ENCODE results near the gene NAT9.

Gene NAT9

GRCh38 chr17:74760404-74761105 is 15.6 kb downstream of the NAT9 start:
- TF ChIP-seq ZFP3 (CRISPR knock-in tag; IDR thresholded peaks at IDR 0.05), result peak; percentile 46; the same call in 1 of the 2 replicates
- TF ChIP-seq CREB5 (CRISPR knock-in tag; IDR thresholded peaks at IDR 0.05; ENCODE audit: low read depth), result no peak
- TF ChIP-seq TCF4 (CRISPR knock-in tag; IDR thresholded peaks at IDR 0.05; ENCODE audit: borderline replicate concordance), result peak; percentile 77; the same call in 1 of the 2 replicates
- peak; percentile 96; the same call in 1 of the 2 replicates for TF ChIP-seq TSHZ2 (CRISPR knock-in tag; IDR thresholded peaks at IDR 0.05)
- peak; percentile 54 for TF ChIP-seq ZNF70 (CRISPR knock-in tag; IDR thresholded peaks at IDR 0.05)
- peak; percentile 53 for ATAC-seq

GRCh38 chr17:74759941-74760340 is 16.2 kb downstream of the NAT9 start:
- no peak for ATAC-seq
- TF ChIP-seq ZFP3 (CRISPR knock-in tag; IDR thresholded peaks at IDR 0.05) (no peak), PATZ1 (CRISPR knock-in tag; IDR thresholded peaks at IDR 0.05; ENCODE audit: borderline replicate concordance) (no peak), CREB5 (CRISPR knock-in tag; IDR thresholded peaks at IDR 0.05; ENCODE audit: low read depth) (no peak), POU6F1 (CRISPR knock-in tag; IDR thresholded peaks at IDR 0.05; ENCODE audit: borderline replicate concordance, low read depth) (no peak), ZNF70 (CRISPR knock-in tag; IDR thresholded peaks at IDR 0.05) (no peak), BACH2 (CRISPR knock-in tag; IDR thresholded peaks at IDR 0.05; ENCODE audit: borderline replicate concordance) (no peak), GLIS3 (CRISPR knock-in tag; IDR thresholded peaks at IDR 0.05) (no peak), ESRRG (CRISPR knock-in tag; IDR thresholded peaks at IDR 0.05) (no peak), TSHZ2 (CRISPR knock-in tag; IDR thresholded peaks at IDR 0.05) (no peak), ZFP30 (CRISPR knock-in tag; IDR thresholded peaks at IDR 0.05) (no peak), ZNF565 (CRISPR knock-in tag; conservative IDR thresholded peaks at IDR 0.05; ENCODE audit: low read depth) (no peak), CSDC2 (CRISPR knock-in tag; IDR thresholded peaks at IDR 0.05) (no peak), ZC3H10 (CRISPR knock-in tag; IDR thresholded peaks at IDR 0.05) (no peak), TOX (CRISPR knock-in tag; IDR thresholded peaks at IDR 0.05; ENCODE audit: borderline replicate concordance) (no peak), PPARA (CRISPR knock-in tag; IDR thresholded peaks at IDR 0.05; ENCODE audit: borderline replicate concordance) (no peak), OSR1 (CRISPR knock-in tag; IDR thresholded peaks at IDR 0.05) (no peak), SNAI2 (CRISPR knock-in tag; IDR thresholded peaks at IDR 0.05) (no peak), ARNTL (CRISPR knock-in tag; IDR thresholded peaks at IDR 0.05; ENCODE audit: borderline replicate concordance, low read depth) (no peak)
